Retinal pigment epithelial cell (primary cell): ENCODE data around the gene CFH.

Source experiments
- DNase-seq: peaks from one replicate; pipeline ENCODE4 v3.0.0-alpha.2; 2010; ENCODE audit warnings: low read depth
- H3K4me3 ChIP-seq: 2 replicates; pipeline ENCODE4 v1.5.1; 2011; ENCODE audit warnings: mild to moderate bottlenecking, low read length, control low read depth, moderate library complexity
- TF ChIP-seq, protein P1 (sequence below): conservative IDR thresholded peaks from 2 replicates; pipeline ENCODE4 v1.5.1; 2011; ENCODE audit warnings: low read depth, low read length, control low read depth, inconsistent platforms

Gene CFH

GRCh38 chr1:196651637-196652215 is at the start of gene CFH:
Gene CFH (plus strand): TSS chr1:196652043. CDS start chr1:196652118, 75 bp downstream.
- TF ChIP-seq, protein P1, sequence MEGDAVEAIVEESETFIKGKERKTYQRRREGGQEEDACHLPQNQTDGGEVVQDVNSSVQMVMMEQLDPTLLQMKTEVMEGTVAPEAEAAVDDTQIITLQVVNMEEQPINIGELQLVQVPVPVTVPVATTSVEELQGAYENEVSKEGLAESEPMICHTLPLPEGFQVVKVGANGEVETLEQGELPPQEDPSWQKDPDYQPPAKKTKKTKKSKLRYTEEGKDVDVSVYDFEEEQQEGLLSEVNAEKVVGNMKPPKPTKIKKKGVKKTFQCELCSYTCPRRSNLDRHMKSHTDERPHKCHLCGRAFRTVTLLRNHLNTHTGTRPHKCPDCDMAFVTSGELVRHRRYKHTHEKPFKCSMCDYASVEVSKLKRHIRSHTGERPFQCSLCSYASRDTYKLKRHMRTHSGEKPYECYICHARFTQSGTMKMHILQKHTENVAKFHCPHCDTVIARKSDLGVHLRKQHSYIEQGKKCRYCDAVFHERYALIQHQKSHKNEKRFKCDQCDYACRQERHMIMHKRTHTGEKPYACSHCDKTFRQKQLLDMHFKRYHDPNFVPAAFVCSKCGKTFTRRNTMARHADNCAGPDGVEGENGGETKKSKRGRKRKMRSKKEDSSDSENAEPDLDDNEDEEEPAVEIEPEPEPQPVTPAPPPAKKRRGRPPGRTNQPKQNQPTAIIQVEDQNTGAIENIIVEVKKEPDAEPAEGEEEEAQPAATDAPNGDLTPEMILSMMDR = no peak
- peak within 1 kb of the TSS; percentile 58 for H3K4me3 ChIP-seq
- peak; percentile 55 for DNase-seq

- TF ChIP-seq, protein P1 = no peak
- no peak for DNase-seq
- H3K4me3 ChIP-seq = no peak overlapping the region
Observed at GRCh38 chr1:196603651-196604050, 48.2 kb upstream of the CFH start.

DNA sequence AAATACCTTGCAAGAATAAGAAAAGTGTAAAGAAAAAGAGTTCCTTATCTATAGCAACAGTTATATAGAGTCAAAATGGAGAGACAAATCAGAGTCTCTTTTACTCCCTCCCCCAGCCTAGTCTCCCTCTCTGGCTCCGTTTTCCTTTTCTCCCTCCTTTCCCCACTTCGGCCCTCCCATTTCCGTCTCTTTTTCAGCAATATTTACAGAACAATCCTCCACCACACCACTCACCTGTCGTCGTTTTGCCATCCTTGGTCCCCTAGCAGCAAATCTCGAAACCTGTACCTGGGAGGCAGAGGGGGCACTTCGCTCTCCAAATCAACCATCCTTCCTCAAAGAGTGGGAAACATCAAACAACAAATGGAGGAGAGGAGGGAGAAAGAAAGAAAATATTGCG is 43.9 kb upstream of the CFH start:
- H3K4me3 ChIP-seq = peak overlapping the region; percentile 96
- DNase-seq = no peak
- TF ChIP-seq, protein P1 = no peak

DNA sequence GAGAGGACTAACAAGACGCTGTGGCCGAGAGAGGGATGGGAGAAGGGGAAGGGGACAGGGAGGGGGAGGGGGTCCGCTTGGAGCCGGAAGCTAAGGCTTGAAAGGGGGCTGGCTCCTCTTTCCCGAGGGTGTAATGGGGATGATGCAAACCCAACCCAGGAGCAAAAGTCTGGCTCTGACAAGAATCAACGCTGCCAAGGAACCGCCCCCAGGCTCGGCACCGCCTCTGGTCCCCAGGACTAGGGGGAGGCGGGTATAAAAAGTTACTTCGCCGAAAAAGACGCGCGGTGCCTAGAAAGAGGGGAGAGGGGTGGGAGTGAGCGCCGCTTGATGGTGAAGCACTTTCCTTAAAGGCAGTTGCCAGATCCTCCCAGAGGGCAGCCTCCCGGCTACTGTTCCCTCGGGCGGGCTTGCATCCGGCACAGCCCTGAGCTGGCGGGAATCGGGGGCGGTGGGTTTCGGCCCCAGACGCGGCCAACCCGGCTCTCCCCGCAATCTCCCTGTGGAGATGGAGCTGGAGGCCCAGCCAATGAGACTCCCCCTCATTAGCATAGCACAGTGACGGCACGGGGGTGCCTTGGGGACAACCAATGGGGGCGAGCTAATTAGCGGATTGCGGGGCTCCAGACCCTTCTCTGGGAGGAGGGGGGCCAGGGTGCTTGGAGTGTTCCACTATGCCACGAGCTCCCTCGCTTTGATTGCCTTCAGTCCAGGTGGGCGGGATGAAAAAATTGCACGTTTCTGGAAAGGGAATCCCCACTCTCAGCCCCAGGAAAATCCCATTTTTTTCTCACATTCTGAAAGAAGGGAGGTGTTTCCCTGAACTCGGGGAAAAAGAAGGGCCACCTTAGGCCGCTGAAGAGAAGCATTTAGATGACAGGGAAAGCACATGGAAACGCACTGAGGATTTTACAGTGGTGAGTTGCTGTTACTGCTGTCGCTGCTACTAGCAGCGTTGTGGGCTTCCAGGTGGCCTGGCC is 43.2 kb upstream of the CFH start, which contains the start of gene KCNT2:
Gene KCNT2 (minus strand): TSS at position 51 of the 980 bp plus-strand sequence. CDS start 131 bp downstream, outside the sequence.
- TF ChIP-seq, protein P1 = peak; percentile 19
- peak within 1 kb of the TSS; percentile 96 for H3K4me3 ChIP-seq
- peak; percentile 85 for DNase-seq

DNA sequence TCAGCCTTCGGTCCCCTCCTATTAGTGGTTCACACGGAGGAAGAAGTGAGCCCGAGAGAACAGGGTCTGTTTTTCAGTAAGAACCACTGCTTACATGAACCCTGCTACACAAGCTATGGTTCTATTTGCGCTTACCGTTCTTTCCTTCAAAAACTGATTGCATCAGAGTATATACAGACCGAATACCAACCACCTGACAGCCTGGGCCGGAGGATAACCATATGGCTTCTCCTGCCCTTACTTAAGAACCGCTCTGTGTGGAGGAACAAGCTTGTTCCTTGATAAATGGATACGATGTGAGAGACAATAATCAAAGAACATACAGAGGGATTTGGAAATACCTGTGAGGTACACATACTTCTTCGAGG is 42.5 kb upstream of the CFH start:
- peak overlapping the region; percentile 96 for H3K4me3 ChIP-seq
- TF ChIP-seq, protein P1 = no peak
- DNase-seq = no peak

GRCh38 chr1:196611873-196612272 is 40.0 kb upstream of the CFH start:
- DNase-seq = no peak
- TF ChIP-seq, protein P1 = no peak
- no peak overlapping the region for H3K4me3 ChIP-seq
